GM12873 (cell line): ENCODE measurements around the gene PRDM16.

Experiments used
- TF ChIP-seq, protein P1 (sequence below): IDR thresholded peaks from 2 replicates; pipeline ENCODE4 v1.5.1; 2012; ENCODE audit warnings: low read depth, mild to moderate bottlenecking, moderate library complexity, low read length, control low read depth; ENCODE audit not compliant: insufficient read depth; ENCODE audit errors: missing control alignments

PRDM16 gene

DNA sequence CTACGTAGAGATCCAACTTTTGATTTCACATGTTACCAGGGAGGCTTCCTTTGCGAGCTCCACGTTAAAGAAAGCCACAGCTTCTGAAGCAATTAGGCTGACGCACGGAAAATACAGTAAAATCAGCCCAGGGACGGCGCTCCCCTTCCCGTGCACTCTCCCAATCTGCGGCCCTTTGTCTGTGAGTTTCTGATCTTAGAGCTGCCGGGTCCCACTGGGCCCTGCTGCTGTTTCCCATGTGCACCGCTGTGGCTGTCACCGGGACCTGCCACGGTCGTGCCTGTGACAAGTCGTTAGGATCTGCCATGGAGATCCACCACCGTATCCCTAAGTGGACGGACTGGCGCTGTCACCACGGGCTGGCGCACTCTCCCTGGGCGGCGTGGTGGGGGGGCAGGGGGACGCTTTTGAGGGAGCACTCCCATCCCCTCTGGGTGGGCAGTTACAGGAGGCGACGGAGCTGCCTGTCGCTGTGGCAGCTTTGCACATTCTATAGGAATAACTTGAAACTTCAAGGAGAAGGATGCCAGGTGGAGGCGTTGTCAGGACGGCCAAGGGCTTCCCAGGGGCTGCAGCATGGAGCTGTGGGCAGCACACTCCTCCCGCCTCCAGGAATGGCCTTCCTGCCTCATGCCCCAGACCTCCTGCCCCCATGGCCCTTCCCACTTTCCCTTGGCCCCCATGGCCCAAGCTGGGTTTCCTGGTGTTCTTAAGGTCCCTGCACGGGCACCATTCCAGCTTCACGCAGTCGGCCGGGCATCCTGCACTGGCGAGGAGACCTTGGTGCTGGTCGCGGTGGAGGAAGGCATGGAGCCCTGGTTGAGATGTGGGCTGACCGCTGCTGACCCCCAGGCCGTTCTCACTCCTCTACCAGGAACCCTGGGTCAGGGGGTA is 85.1 kb downstream of the PRDM16 start:
- TF ChIP-seq, protein P1, sequence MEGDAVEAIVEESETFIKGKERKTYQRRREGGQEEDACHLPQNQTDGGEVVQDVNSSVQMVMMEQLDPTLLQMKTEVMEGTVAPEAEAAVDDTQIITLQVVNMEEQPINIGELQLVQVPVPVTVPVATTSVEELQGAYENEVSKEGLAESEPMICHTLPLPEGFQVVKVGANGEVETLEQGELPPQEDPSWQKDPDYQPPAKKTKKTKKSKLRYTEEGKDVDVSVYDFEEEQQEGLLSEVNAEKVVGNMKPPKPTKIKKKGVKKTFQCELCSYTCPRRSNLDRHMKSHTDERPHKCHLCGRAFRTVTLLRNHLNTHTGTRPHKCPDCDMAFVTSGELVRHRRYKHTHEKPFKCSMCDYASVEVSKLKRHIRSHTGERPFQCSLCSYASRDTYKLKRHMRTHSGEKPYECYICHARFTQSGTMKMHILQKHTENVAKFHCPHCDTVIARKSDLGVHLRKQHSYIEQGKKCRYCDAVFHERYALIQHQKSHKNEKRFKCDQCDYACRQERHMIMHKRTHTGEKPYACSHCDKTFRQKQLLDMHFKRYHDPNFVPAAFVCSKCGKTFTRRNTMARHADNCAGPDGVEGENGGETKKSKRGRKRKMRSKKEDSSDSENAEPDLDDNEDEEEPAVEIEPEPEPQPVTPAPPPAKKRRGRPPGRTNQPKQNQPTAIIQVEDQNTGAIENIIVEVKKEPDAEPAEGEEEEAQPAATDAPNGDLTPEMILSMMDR: no peak

- TF ChIP-seq, protein P1: no peak
Measured at GRCh38 chr1:3155056-3155925, 86.3 kb downstream of the PRDM16 start.

DNA sequence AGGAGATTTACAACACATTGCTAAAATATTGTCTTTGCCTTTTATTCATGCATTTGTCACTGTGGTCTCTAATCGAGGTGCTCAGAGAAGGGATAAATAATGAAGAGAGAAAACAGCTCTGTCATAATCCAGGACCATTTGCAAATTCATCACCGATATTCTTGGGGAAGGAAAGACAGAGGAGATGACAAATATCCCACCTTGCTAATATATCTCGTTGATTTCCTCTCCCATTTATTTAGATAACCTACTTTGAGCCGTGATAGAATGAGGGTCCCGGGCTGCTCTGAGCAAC is 86.9 kb downstream of the PRDM16 start:
- TF ChIP-seq, protein P1: no peak

DNA sequence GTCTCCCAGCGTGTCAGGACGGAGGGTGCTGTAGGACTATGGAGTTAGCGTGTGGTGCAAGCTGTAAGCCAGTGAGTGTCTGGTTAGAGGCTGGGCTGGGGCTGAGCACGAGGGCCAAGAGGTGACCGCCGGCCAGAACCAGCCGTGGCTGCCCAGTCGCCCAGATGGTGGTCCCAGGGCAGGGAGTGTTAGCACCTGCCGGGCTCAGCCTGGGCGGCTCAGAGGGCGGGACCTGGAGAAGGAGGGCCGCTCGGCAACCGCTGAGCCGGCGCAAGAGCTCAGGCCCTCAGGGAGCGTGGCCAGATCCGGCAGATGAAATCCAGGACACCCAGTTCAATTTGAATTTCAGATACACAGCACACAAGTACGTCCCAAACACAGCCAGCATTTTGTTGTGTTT is 87.9 kb downstream of the PRDM16 start:
- TF ChIP-seq, protein P1: no peak

DNA sequence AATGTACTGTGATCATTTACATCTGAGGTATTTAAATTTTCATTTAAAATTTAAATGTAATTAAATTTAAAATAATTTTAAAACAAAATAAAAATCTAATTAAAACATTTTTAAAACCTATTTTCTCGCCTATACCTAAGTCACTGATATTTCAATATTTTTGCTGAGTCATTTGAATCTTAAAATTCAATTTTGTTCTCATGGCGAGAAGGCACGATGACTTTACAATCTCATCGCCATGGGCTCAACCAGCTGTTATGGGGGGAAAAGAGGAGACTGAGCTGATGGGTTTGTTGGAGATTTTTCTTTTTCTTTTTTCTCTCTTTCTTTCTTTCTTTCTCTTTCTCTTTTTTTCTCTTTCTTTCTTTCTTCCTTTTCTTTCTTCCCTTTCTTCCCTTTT is 89.3 kb downstream of the PRDM16 start:
- TF ChIP-seq, protein P1: no peak

DNA sequence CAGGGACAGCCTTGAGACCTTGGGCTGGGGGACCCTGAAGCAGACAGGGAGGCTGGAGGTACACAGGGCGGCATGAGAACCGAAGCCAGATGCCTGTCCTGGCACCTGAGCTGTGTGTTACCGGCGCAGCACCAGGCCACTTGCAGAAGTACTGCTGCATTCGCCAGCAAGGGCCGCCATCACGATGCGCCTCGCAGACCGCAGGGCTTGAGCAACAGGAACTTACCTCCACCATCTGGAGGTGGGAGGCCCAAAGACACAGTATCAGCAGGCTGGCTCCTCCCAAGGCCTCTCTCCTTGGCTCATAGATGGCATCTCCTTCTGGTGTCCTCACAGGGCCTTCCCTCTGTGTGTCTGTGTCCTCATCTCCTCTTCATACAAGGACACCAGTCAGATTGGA is 90.1 kb downstream of the PRDM16 start:
- TF ChIP-seq, protein P1: no peak

GRCh38 chr1:3159996-3160395 is 91.0 kb downstream of the PRDM16 start:
- TF ChIP-seq, protein P1: no peak
